ENCODE results near the gene TRAPPC13.
"Not testable (repeated sequence)": the region's sequence is repeated elsewhere in the genome, so short reads cannot be mapped to it uniquely, and the experiment has no call there.

Gene TRAPPC13

DNA sequence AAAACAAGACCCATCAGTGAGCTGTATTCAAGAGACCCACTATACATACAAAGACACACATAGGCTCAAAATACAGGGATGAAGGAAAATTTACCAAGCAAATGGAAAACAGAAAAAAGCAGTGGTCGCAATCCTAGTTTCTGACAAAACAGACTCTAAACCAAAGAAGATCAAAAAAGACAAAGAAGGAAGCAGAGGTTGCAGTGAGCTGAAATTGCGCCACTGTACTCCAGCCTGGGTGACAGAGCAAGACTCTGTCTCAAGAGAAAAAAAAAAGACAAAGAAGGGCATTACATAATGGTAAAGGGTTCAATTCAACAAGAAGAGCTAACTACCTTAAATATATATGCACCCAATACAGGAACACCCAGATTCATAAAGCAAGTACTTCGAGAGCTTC, 51.2 kb downstream of the TRAPPC13 start:
- DNase-seq (ENCODE audit: low spot score): not testable (repeated sequence)

DNA sequence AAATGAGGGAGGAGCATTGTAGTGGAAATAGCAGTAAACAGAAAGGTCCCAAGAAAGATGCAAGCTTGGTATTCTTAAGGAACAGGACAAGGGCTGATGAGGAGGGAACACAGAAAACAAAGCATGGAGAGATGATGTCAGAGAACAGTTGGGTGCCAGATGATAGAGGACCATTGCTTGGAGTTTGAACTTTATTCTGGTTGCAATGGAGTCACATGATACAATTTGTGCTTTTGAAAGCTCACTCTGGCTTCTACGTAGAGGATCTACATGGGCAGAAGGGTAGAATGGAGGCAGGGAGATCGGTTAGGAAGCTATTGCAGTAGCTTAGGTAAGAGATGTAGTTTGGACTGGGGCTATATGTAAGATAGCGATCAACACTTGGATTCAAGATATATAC, 57.3 kb downstream of the TRAPPC13 start:
- DNase-seq (ENCODE audit: low spot score): no peak

DNA sequence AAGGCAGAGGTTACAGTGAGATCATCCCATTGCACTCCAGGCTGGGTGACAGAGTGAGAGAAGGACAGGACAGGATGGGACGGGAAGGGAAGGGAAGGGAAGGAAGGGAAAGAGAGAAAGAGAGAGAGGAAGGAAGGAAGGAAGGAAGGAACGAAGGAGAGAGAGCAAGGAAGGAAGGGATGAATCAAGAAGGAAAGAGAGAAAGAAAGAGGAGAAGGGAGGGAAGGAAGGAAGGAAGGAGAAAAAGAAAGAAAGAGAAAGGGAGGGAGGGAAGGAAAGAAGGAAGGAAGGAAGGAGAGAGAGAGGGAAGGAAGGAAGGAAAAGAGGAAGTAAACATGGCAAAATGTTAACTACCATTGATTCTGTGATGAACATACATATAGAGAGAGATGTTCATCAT, 68.3 kb downstream of the TRAPPC13 start:
- DNase-seq (ENCODE audit: low spot score): no peak

DNA sequence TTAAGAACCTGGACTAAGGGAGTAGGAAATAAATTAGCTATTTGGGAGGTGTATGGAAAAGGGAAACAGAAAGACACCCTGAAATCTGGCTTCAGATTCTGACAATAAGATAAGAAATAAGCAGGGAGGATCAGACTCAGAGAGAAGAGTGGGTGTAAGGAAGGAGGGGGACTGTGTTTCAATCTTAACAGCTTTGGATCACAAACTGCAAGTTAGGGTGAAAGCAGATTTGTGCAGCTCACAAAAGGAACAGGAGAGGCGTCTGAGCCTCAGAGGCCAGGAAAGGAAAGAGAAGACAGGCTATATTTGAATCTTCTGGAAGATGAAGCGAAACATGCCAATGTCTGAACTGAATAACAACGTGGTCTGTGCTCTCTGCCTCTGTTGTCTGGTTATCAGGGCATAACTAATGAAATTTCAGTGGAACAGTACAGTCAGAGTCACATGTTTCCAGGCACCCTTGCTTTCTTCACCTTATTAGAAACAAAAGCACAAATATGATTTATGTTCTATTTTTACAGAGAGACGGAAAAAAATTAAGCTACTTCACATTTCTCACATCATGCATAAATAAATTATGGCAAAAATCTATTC, 70.4 kb downstream of the TRAPPC13 start:
- no peak for DNase-seq (ENCODE audit: low spot score)

DNA sequence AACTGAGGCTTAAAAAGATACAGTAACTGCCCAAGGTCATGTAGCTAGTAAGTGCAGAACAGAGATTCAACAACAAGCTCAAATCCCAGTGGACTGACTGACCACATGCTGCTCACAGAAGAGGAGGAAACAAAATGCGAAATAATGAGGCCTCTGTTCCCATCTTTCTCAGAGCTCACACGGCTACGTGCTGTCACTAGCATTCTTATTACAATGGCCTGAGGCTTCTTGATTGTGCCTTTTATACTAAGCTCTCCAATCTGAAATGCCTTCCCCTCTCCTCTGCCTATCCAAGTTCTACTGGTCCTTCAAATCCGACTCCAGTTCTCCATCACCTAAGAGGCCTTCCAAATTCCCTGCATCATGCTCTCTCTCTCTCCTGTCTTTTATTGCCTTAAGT, 71.1 kb downstream of the TRAPPC13 start:
- no peak for DNase-seq (ENCODE audit: low spot score)

DNA sequence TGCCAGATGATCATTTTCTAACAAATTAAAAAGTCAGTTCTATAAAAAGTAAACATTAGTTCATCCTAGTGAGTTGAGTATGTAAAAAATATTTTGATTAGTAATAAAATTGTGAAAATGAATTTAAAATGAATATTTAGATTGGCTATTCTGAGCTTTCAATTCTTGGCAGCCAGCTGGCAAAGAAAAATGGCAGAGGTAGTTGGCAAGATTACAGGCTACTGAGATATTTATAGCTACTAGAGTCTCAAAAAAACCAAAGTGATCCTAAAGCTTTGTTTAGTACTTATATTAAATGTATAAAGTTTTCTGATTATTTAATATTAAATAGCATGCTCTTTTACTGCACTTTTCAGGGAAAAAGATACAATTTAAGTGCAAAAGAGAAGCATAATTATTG, 72.1 kb downstream of the TRAPPC13 start:
- DNase-seq (ENCODE audit: low spot score): no peak

DNA sequence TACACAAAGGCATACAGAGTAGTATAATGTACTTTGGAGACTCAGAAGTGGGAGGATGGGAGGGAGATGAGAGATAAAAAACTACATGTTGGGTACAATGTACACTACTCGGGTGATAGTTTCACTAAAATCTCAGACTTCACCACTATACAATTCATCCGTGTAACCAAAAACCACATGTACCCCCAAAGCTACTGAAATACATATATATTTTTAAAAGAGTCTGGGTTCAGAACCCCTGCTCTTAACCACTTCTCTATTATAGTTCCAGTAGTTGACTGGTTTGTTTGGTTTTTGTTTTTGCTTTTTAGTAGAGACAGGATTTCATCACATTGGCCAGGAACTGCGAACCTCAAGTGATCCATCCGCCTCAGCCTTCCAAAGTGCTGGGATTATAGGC, 74.5 kb downstream of the TRAPPC13 start:
- no peak for DNase-seq (ENCODE audit: low spot score)

DNA sequence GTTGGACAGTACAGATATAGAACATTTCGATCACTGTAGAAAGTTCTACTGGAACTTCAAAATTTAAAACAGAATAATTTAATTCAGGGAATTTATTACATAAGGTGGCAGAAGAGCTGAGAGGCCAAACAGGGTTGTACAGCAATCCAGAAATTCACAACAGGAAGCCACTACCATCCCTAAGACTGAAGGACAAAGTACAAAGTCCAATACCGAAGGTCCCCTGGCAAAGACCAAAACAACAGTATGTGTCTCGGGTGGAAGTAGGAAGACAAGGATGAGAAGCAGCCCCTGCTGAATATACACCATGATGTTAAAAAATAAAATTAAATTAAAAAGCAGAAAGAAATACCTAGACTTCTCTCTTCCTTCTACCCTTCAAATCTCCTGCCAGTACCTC, 77.2 kb downstream of the TRAPPC13 start:
- no peak for DNase-seq (ENCODE audit: low spot score)

DNA sequence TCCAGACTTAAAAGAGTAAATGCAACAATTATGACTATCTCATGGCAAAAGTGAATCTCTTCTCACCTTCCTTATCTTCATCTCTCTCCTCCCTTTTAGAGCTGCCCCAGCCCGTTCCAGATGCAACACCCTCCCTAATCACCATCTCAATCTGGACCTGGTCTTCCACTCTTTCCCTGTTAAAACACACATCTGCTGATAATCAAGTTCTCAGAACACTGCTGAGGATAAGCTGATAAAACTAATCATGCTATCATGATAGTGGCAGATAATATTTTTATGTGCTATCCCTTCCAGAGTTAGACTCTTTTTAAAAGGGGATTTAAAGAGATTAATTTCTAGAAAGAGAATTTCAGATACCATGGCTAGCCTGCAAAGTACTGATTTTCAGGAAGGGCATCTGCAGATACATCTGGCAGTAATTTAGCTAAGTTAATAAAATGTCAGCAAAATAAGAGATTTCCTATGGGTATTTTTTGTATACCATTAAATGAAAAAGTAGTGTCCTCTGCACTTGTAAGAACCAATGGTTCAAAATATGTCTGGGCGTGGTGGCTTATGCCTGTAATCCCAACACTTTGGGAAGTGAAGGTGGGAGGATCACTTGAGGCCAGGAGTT, 79.9 kb downstream of the TRAPPC13 start:
- no peak for DNase-seq (ENCODE audit: low spot score)

DNA sequence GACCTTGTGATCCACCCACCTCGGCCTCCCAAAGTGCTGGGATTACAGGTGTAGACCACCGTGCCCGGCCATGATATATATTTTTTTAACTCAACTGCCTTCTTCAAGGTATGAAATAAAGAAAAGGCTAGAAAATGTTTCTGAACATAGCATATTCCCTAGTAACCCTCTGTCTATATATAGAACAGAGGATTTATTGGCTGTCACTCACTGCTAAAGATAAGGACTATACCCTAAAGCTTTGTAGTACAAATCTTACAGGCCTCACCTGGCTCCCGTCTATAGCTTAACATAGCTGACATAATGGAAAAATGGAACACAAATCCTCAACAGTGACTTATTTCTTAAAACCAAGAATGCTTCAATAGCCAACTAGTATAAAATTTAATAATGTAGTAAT, 82.8 kb downstream of the TRAPPC13 start:
- no peak for DNase-seq (ENCODE audit: low spot score)

DNA sequence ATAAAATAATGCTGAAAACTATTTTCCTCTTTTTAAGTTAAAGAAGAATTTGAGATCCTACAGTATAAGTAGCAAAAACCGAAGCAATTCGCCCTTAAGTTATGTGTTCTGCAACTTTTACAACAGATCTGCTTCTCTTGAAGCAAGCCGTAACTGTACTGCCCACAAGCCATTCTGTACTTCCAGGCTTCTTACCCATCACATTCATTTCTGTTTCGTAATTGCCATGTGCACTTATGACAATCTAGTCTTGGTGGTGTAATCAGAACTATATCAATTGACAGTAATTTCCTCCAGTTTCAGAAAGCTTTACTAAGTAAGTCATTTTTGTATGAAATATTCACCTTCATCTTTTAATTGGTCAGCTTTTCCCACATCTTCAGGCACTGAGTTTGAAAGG, 83.3 kb downstream of the TRAPPC13 start:
- DNase-seq (ENCODE audit: low spot score): no peak
